Right ventricle myocardium superior (tissue), 1 donor: ENCODE results near the gene KRT4. TPM values are rescaled to one million over a fixed set of nuclear protein-coding genes. Genes with fewer than 3 reads are reported as not detected.

ENCODE experiments used
- ATAC-seq: fragments of 200-7000 bp; cut with Tn5 transposase; one replicate; pipeline ENCODE4 v1.9.1; 2020; ENCODE audit warnings: mild to moderate bottlenecking; ENCODE audit not compliant: poor library complexity
- DNase-seq: peaks from one replicate; pipeline ENCODE4 v3.0.0-alpha.2; 2020
- intact Hi-C: fragments of 100-400 bp; cut with DNase I; formaldehyde crosslinking; loops from one replicate; pipeline ENCODE4 v1.11.2; 2022
- total RNA-seq: library from RNA; stranded (reverse); fragmentation: NEBNext Ultra II Directional; extraction: Animal tissue kit (Norgen Biotek cat#: 25700); gene quantifications from one replicate; pipeline ENCODE4 v1.2.1, GENCODE V29; 2021
- donor health status: DM: no; HTN: yes; CAD: no; lungs with severe emphysema.

The KRT4 gene
- total RNA-seq, 1 donor from 2014 or later: not detected

DNA sequence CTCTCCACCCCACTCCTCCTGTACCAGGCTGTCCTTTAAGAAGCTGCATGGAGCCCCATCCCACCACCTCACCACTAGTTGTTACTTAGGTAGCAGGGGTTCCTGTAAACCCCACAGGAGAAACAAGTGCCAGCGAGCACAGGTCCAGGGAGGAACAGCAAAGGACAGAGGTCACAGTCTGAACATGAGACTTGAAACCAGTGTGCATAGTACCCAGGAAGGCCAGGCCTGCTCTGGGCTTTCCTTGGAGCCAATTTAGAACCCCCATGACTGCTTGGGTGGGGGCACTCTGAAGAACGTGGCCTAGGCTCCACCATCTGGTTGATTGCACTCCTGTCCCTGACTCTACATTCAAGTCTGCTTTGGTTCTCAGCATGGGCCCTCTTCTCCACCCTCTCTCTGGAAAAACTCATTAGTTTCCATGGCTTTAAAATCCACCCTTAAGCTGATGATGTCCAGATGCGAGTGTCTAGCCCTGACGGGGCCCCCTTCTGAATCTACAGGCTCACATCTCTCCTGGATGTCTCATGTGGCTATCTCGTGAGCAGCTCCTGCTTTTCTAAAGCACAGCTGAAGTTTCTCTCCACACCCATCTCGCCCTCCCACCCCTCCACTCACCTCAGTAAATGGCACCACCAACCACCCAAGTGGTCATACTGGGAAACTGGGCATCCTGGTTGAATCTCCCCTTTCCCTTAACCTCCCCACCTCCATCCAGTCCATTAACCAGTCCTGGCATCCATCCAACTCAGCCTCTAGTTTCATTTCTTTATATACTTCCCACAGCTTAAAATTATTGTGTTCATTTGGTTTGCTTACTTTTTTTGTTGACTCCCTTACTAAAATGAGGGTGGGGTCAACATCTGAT is 26.4 kb downstream of the KRT4 start:
- intact Hi-C loops: no loop called here
- DNase-seq (no peak), ATAC-seq (no peak)

DNA sequence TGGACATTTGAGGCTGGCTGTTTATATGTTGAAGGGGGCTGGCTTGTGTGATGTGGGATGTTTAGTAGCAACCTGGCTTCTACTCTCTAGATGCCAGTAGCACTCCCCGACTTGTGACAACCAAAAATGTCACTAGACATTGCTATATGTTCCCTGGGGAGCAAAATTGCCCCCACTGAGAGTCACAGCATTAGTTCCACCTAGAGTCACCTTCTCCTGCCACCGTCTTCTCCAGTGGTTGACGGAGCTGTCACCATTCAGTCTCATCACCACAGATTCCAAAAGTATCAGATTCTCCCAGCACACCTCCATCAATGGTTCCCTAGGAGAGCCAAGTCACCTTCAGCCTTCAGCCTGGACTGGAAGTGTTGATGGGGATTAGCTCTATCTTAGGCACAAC is 29.0 kb downstream of the KRT4 start:
- DNase-seq (no peak), ATAC-seq (no peak)
- intact Hi-C loops: no loop called here

DNA sequence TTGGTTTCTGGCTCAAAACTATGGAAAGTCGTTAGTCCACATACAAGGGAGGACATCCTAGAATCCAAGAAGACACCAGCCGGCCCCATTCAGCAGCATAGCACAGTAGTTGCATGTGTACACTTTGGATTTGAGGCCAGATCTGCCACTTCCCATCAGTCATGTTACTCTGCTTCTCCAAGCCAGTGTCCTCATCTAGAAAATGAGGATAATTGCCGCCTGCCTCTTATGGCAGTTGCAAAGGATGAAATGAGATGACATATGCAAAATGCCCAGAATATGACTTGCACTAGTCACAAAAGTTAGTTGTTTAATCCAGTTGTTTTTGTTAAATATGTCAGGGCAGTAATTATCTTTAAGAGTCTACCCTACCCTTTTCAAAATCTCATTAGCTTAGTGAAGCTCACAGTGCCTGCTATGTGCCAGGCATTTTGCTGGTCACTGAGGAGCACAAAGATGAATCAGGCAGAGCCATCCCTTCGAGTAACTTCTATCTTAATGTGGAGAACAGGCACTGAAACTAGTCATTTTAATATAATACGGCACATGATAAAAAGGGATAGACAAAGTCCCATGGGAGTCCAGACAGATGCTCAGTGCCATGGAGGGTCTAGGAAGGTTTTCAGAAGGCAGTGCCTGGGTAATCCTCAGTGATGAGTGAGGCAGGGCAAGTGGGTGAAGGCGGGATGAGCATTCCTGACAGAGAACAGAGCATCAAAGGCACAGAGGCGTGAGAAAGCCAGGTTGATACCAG is 30.2 kb downstream of the KRT4 start:
- no peak for DNase-seq
- ATAC-seq: no peak
- intact Hi-C loops: no loop called here

DNA sequence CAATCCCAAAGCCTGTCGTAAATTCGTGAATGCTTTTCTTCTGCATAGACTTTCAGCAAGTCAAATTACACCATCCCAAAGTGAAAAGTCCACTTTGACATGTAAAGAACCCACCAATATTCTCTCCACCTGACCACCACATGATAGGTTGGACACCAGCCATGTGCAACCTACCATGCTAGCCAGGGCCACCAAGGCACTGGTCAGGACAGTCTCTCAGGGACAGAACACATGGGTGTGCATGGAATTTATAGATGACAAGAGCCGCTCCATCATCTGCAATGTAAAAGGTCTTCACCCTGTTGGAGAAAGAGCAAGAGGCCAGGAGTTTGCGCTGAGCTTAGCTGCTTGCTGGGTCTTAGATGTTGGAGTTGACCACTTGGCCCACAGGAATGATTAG is 31.4 kb downstream of the KRT4 start:
- ATAC-seq: no peak
- no peak for DNase-seq
- intact Hi-C loops: no loop called here

DNA sequence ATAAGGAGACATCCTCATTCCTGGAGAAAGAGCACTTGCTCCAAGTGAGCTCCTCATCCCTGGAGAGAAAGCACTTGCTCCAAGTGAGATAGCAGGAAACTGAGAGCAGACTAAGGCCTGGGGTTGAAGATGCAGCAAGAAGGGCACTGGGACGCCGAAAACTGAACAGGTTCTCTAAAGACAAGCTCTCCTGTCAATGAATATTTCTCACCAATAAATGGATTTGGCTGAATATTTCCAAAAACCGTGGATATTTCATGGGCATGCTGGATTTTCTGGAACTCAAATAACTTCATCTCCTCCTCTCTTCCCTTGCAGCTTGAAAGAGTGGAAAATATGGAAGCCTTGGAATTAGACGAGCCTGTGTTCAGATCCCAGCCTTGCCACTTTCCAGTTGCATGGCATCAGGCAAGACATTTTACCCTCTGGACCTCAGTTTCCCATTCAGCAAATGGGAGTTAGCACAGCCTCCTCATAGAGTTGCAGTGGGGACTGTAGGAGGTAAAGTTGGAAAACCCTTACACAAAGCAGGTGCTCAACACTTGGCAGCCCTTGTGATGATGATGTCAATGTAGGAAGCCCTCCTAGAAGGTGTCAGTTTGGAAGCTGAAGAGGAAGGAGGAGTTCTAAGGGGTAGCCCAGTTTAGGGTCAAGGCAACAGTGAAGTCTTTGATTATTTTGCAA is 32.4 kb downstream of the KRT4 start:
- intact Hi-C loops: no loop called here
- no peak for ATAC-seq

DNA sequence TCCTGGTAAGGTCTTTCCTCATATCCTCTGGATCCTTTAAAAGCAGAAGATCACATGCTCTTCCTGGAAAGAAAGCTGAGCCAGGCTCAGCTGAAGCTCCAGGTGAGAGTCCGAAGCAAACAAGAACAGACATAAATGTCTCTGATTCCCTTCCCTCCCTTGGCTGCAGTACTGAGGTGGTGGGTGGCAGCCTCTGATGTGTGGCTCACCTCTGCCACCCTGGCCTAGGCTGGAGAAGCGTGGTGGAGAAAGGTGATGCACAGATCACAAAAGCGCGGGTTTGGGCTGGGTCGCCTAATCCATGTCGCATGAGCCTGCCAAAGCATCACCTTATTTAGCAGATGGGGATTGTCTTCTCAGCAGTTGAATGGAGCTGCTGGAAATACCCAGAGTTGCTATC is 34.0 kb downstream of the KRT4 start:
- ATAC-seq (no peak), DNase-seq (no peak)

More for the DNA sequence above, 32.4 kb downstream of the KRT4 start:
- DNase-seq: no peak

DNA sequence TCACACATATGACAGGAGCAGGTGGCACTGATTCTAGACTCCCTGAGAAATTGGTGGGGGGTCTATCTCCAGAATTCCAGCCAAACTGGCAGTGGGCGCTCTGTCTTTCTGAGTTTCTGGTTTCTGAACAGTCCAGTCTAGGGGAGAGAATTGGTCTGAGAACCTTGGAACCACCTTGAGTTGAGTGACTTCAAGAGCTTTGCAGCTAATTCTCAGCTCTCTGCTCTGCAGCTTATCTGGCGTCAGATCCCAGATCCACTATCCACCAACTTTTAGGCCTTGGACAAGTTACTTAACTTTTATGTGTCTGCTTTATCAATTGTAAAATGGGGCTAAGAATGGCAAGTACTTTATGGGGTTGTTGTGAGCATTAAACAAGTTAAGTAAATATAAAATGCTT is 35.1 kb downstream of the KRT4 start:
- intact Hi-C loops: no loop called here
- no peak for ATAC-seq
- no peak for DNase-seq

More for the DNA sequence above, 34.0 kb downstream of the KRT4 start:
- intact Hi-C loops: no loop called here

DNA sequence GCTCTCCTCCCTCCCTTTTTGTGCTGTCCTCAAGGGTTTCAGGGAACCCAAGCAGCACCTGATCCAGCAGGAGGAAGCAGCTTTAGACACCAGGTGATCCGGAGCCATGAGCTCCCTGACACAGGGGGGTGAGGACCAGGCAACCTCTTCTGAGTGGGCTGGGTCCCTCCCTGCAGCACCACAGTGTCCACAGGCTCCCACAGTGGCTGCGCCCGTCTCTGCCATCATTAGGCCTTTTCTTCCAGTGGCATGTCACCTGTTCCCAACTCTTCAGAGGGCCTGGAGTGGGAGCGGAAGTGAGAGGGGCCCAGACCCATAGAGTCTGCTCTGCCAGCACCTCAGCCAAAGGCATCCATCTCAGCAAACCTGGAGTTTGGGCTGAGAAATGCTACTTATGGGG is 36.4 kb downstream of the KRT4 start:
- DNase-seq (no peak), ATAC-seq (no peak)
- intact Hi-C loops: no loop called here

DNA sequence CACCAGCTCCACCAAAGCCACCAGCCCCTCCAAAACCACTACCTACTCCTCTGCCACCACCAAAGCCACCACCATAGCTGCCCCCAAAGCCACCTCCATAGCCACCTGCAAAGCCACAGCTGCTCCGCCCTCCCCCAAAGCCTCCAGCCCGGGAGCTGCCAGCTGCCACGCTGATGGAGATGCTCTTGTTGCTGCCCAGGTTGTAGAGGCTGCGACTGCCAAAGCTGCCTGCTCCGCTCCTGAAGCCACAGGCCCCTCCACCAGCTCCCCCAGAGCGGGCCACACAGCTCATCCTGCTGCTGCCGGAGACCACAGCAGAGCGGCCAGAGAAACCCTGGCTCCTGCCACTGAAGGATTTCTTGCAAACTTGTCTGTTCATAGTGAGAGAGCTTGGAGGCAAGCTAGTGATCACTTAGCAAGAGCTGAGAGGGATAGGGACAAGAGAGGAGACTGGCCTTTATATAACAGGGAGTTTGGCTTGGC is 37.0 kb downstream of the KRT4 start, which contains the start of gene KRT76:
Gene KRT76 (minus strand): TSS at position 433 of the 483 bp plus-strand sequence. CDS start 54 bp downstream, at position 379.
- DNase-seq (no peak), ATAC-seq (no peak)
- intact Hi-C loops: no loop called here

DNA sequence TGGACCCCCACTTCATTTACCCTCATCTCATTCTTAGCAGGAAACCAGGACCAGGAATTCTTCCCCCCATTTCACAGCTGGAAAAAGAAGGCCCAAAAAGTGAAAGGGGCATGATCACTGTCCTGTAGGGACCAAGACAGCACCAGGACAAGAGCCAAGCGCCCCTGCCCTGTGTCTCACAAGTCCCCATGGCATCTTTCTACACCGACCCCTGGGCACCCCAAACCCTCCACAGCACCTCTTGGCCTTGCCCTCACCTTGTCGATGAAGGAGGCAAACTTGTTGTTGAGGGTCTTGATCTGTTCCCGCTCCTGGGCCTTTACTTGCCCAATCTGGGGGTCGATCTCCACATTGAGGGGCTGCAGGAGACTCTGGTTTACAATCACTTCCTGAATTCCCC is 37.5 kb downstream of the KRT4 start:
- ATAC-seq (no peak), DNase-seq (no peak)
- intact Hi-C loops: no loop called here

DNA sequence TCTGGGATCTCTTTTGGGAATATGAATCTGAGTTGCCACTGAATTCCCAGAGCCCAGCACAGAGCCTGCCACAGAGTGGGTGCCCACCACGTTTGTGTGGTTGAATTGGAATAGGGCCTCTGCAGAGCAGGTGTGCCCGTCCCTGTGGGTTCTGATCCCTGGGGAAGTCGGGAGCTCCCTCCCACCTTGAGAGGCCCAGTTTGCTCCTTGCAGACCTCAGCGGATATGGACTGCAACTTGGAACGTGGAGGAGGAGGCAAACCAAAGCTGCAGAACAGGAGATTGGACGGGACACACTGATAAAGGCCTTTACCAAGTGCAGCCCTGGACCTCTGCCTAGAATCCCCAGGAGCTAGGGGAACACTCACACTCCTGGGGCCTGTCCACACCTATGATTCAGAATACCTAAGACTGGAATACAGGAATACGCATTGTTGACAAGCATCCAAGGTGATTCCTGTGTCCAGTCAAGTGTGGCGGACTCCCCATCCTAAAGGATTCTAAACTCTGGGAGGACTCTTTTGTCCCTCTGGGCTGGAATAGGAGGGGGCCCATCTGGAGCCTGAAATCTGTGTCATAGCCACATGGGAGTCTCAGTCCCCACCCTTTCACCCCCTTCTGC is 39.2 kb downstream of the KRT4 start:
- DNase-seq (no peak), ATAC-seq (no peak)
- intact Hi-C loops: no loop called here

DNA sequence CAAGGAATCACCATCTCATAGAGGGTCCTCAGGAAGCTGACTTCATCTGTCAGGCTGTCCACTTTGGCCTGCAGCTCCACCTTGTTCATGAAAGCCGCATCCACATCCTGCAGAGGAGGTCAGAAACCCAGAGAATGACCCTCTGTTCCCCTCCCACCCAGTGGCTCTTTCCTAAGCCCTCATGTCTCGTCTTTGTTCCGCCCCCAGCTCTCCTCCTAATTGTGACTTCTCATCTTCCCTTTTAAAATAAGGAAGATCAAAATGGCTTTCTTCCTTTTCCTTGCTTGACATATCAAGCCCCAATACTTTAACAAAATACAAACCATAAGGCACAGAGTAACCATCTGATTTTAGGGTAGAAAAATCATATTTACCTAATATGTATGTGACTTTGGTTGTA is 41.1 kb downstream of the KRT4 start:
- ATAC-seq (no peak), DNase-seq (no peak)
- intact Hi-C loops: no loop called here

DNA sequence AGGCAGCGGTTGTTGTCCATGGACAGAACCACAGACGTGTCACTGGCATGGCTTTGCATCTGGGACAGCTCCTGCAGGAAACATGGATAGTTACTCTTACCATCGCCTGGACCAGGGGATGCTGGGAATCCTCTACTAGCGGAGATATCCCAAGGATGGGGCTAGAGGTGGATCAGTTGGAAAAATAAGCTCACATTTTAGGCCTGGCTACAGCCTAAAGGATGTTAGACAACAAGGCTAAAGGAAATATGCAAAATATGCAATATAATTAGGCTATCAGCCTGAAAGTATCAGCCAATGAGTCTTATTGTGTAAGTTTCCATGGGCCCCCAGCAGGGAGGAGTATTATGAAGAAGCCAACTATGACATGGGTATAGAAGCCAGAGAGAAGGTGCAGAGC is 41.7 kb downstream of the KRT4 start:
- intact Hi-C loops: no loop called here
- ATAC-seq (no peak), DNase-seq (no peak)

DNA sequence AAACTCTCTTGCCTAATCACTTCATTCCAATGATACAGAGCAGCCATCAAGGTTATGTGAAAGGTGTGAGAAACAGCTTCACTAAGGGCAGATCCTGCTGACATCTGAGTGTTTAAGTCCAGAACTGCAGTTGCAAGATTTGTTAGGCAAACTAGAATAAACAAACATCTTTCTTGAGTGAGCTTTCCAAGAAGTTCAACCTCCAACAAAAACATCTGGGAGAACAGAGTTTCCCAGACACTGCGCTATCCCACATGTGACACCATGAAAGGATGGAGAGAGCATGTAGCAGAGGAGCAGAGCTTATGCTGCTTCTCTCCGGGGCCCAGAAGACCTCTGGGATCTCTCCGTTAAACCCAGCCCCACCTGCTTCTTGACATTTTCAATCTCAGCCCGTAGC is 42.4 kb downstream of the KRT4 start:
- DNase-seq (no peak), ATAC-seq (no peak)
- intact Hi-C loops: no loop called here

DNA sequence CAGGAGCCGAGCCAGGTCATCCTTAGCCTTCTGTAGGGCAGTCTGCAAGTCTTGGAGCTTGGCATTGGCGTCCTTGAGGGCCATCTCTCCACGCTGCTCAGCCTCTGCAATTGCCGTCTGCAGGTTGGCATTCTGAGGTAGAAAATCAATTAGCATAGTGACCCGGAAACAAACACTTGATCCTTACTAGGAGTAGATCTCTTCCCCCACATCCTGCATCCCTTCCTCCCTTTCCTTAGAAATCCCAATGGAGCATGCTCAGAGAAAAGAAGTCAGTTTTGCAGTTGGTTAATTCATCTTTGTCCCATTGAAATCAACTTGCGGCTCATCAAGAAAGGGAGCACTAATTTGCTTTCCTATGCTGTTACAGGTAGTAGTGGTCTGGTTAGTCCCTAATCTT is 42.8 kb downstream of the KRT4 start:
- intact Hi-C loops: no loop called here
- ATAC-seq (no peak), DNase-seq (no peak)

DNA sequence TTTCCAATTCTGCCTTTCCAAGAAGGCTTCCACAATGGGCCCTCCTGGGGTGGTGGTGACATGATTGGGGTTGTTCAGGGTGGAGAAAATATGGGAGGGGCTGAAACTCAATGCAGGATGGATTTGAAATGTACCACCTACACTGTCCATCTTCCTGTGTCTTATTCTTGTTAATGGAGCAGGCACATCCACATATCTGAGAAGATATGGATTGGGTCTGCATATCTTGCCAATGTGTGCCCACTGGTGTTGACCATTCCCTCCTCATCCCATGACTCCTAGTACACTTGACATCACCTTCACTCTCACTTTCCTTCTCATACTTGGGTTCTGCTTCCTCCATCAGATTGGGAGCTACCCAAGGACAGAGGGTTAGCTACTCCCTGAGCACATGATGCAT is 44.0 kb downstream of the KRT4 start:
- DNase-seq (no peak), ATAC-seq (no peak)
- intact Hi-C loops: no loop called here

DNA sequence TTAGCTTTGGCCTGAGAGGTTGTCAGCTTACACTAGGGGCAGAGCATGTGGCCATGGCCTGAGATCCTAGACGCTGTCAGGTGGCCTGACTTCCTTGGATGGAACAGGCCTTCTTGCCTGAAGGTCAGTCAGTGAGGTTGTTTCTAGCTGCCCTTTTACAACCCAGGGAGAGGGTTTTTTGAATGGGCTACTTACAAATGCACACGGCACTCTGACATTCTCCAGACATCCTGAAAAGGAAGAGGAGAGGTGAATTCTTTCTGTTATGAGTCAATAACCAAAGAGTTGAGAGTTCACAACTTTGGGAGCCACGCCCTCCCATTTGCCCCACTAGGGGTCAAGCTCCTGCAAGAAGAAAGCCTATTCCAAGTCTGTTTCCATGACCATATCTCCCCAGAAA is 44.6 kb downstream of the KRT4 start:
- DNase-seq (no peak), ATAC-seq (no peak)
- intact Hi-C loops: no loop called here

DNA sequence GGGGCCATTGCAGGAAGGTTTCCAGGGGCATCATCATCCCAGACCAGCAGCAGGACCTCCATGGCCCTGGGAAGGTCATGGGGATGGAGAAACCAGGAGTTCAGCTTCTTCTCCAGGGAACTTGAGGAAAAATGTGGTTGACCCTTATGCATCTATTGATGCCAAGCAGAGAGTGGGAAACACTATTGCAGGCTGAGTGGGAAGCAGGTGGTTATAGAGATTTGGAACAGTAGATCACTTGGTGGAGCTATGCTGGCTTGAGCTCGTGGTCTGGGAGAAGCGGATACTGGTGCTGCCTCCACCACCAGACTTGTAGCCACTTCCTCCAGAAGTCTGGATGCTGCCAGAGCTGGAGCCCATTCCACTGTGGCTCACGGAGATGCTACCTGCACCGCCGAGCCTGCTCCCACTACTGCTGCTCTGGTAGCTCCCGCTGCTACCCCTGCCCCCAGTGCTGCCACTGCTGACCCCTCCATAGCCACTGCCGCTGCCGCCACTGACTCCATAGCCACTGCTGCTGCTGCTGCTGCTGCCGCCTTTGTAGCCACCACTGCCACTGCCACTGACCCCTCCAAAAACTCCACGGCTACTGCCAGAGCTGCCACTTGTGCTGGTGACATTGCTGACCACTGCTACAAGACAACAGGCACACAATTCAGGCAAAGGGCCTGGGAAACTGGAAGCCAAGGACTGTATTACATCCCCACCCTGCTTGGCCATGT is 45.3 kb downstream of the KRT4 start:
- DNase-seq (no peak), ATAC-seq (no peak)
- intact Hi-C loops: no loop called here
